ENCODE measurements around the gene SCAMP2.
A peak's percentile ranks its signal among the peaks of the same experiment; 100 is the strongest.
"Not testable (repeated sequence)": the region's sequence is repeated elsewhere in the genome, so short reads cannot be mapped to it uniquely, and the experiment has no call there.

SCAMP2 gene

DNA sequence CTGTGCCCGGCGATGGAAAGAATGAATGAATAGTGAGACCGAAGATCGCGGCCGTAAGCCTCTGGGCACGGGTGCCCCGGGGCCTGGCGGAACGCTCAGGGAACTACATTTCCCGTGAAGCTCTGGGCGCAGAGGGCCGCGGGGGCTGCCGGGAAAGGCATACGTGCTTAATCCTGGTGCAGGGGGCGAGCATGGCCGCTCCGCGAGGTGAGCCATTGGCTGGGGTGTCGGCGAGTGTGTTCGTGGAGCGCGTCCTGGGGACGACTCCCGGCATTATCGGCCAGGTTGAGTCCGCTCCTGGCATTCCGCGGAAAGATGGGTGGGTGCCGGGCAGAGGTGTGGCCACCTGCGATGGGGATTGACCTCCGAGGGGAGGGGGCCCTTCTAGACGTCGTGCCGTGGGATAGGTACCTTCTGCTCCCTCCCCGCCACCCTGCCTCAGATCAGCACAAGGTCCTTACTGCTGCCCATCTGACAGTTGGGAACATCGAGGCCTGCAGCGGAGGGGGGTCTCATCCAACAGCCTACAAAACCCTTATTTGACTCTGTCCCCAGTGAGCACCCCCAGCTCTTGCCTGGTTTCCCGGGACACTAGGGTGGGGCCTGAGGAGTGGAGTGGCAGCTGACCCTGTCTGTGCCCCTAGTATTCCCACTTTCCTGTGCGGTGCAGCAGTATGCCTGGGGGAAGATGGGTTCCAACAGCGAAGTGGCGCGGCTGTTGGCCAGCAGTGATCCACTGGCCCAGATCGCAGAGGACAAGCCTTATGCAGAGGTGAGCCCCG lies 16.9 kb upstream of the SCAMP2 start, which contains the start of gene MPI:
Gene MPI, plus strand, starts transcription at position 160 of the 782 bp plus-strand sequence. Its CDS starts 32 bp downstream, at position 192.
- DNase-seq (peak; percentile 92), ATAC-seq (peak; percentile 99)

DNA sequence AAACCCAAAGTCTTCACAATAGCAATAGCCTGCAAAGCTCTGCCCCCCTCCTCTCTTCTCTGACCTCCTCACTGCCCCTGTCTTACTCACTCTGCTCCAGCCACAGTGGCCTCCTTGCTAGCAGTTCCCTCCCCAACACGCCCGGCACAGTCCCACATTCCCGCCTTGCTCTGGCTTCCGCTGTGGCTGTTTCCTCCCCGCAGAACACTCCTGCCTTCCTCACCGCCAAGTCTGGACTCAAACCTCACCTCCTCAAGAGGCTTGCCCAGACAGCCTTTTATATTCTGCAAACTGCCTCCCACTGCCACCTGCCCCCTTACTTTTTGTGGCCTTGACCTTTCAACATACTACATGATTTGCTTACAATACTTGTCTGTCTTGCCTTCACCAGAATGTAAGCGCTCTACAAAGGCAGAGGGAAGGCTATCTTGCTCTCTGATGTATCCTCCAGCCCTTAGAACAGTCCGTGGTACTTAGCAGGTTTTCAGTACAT lies 16.3 kb upstream of the SCAMP2 start:
- DNase-seq, result peak; percentile 37
- no peak for ATAC-seq

DNA sequence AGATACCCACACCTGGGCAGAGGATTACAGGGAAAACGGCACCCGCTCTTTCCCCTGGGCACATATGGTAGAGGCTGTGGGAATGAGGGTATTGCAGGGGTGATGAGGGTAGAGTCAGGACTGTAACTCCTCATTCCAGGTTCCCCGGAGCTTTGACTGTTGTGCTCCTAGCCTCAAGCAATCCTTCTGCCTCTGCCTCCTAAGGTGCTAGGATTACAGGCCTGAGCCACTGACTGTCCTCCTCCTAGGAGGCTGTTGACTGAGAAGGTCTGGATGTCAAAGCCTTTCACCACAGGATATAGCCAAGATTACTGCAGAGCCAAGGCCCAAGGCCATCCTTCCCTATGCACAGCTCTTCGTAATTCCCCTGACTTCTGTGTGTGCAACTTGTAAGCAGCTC lies 15.6 kb upstream of the SCAMP2 start:
- no peak for DNase-seq
- ATAC-seq, result no peak

DNA sequence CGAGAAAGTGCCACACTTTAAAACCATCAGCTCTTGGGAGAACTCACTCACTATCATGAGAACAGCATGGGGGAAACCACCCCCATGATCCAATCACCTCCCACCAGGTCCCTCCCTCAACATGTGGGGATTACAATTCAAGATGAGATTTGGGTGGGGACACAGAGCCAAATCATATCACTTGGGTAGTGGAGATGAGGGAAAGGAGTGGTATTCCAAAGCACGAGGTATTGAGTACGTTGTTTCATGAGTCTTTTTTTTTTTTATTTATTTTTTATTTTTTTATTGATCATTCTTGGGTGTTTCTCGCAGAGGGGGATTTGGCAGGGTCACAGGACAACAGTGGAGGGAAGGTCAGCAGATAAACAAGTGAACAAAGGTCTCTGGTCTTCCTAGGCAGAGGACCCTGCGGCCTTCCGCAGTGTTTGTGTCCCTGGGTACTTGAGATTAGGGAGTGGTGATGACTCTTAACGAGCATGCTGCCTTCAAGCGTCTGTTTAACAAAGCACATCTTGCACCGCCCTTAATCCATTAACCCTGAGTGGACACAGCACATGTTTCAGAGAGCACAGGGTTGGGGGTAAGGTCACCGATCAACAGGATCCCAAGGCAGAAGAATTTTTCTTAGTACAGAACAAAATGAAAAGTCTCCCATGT lies 14.5 kb upstream of the SCAMP2 start:
- DNase-seq, ATAC-seq: not testable (repeated sequence)

DNA sequence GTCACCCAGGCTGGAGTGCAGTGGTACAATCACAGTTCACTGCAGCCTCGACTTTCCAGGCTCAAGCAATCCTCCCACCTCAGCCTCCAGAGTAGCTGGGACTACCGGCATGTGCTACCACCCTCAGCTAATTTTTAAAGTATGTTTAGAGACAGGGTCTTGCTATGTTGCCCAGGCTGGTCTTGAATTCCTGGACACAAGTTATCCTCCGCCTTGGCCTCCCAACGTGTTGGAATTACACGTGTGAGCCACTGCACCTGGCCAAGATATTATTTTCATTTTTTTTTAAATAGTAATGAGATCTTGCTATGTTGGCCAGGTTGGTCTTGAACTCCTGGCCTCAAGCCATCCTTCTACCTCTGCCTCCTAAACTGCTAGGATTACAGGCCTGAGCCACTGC lies 12.3 kb upstream of the SCAMP2 start:
- DNase-seq (no peak), ATAC-seq (no peak)

DNA sequence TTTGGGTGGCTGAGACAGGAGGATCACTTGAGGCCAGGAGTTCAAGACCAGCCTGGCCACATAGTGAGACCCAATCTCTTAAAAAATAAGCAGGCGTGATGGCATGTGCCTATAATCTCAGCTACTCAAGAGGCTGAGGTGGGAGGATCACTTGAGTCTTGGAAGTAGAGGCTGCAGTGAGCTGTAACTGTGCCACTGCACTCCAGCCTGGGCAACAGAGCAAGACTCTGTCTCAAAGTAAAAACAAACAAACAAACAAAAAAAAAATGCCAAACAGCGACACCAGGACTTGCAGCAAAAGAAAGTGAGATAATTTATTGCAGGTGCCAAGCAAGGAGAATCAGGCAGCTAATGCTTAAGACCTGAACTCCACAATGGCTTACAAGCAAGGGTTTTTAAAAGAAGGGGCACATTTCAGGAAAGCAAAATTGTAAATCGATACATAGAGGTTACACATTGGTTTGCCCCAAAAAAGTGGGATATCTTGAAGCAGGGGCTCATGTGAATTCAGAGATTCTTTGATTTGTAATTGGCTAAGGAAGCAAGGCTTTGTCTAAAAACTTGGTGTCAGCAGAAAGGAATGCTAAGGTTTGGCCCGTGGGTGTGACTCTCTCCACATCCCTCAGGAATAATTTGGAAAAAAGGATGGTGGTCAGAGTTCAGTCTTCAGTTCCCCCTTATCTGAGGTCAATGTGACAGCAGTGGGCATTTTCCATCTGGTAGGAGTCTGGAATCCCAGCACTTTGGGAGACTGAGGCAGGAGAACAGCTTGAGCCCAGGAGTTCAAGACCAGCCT lies 11.5 kb upstream of the SCAMP2 start:
- no peak for ATAC-seq
- DNase-seq, result no peak

DNA sequence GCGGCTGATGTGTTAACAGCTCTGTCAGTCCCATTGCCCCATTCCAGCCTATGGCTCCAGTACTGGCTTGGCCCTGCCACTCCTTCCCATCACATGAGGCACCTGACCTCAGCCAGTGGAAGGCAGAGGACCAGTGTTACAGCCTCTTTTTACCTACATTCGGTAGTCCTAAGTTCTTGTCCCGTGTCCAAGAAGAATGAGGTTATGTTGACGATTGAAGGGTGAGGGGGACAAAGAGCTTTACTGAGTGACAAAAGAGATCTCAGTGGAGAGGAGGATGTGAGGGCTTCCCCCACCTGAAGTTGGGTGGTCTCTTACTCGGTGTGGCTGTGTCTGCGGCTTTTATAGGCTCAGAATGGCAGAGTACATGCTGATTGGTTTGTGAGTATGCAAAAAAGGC lies 9.4 kb upstream of the SCAMP2 start:
- ATAC-seq, result no peak

DNA sequence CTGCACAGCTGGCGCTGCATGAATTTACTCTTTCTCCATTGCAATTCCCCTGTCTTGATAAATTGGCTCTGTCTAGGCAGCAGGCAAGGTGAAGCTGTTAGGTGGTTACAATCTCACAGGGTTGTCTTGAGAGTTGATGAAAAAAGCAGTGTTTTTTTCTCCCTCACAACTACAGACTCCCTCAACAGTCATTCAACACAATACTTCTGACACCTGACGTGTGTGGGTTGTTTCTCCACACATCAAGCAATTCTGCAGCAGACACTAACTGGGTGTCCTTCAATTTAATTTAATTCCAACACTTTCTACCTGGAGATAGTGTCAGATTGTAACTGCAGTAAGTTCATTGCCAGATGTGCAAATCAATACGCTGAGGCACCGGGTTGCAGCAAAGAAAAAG lies 5.1 kb upstream of the SCAMP2 start:
- no peak for DNase-seq
- no peak for ATAC-seq

More for the DNA sequence above, 9.4 kb upstream of the SCAMP2 start:
- DNase-seq, result no peak

DNA sequence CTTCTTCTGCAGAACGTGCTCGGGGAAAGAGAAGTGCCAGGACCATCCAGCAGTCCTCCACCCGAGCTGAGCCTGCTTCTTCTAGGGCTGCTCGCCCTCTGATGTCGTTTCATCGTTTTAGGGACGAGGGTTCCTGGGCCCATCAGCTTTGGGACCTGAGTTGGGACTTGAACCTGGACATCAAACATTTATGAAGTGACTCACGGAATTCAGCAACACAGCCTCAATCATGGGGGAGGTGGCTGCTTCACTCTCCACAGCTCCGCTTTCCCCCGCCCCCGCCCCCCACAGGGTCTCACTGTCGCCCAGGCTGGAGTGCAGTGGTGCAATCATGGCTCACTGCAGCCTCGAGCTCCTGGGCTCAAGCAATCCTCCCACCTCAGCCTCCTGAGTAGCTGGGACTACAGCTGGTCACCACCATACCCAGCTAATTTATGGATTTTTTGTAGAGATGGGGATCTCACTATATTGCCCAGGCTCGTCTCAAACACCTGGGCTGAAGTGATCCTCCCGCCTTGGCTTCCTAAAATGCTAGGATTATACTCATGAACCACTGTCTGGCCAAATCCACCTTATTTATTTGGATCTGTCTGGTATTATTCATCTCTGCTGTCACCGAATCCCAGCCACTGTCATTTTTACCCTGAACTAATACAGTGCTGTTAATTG lies 725 bp upstream of the SCAMP2 start:
- ATAC-seq (peak; percentile 1), DNase-seq (peak; percentile 27)

DNA sequence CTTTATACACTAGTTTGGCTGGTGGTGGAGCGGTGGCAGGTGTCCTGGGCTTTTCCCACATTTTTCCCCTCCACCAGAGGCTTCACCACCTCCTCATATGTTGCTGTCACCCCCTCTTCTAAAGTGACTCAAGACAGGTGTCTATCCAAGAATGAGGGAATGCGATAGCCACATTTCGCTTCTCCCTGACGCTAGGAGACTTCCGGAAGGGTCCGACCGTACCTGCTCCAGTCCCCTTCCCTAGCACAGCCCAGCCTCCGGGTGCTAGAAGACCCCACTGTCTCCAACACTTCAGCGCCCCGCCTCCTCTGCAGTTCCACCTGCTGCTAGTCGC lies 496 bp downstream of the SCAMP2 start:
- no peak for DNase-seq
- no peak for ATAC-seq

DNA sequence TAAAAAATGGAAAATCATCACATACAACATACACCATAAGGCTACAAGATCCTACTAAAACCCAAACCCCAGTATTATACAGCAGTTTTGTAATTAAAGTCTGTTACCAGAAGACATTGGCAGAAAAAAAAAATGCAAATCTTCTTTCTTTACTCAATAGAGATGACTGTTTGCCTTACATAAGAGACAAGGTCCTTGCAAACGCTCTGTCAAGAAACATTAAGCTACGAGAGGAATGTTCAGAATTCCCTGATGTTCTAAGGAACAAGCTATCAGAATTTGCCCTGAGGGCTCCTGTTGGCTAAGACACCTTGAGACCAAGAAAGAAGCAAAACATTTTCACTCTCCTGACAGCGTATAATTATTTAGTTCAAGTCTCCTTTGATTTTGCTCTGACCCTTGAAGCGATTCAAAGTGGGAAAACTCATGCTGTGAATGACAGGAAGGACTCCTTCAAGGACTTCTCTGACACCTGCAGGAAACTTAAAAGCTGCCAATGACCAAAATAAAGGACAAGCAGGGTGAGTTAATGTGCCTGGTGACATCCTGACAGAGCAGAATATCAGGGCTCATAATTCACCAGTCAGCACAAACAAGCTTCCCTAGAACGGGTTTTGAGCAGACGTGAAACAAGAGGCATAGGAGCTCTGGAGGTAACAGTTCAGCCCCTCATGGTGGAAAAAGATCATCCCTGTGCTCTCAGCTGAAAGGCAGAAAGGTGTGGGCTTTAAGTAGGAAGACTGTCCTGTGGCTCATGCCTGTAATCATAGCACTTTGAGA lies 2.5 kb downstream of the SCAMP2 start:
- ATAC-seq (no peak), DNase-seq (no peak)

DNA sequence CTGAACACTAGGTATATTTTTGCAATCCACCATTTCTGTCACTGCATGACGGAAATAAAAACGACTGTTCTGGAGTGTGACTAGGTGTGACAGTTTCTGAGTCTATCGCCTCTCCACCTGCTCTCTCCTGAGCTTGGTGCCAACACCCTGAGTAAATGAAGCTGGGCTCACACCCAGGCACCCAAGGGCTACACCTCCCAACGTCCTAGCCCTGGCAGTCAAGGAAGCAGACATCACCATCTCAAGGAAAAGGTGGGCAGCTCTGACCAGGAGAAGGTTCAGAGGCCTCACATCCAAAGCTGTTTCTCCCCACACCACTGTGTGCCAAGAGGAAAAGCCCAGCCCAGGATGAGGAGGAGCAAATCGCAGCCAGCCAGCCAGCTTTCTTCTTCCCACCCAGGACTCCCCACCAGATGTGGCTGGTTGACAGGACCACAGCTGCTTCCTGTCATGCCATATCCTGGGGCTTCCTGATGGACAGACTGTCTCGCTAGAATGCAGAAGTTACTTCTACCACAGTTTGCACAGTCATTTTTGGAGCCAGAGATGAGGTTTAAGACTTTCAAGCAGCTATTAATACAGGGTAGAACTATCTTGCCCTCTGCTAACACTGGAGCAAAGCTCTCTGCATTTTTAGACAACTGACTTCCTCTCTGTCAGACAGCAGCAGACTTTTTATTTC lies 3.3 kb downstream of the SCAMP2 start:
- ATAC-seq (peak; percentile 12), DNase-seq (peak; percentile 40)

DNA sequence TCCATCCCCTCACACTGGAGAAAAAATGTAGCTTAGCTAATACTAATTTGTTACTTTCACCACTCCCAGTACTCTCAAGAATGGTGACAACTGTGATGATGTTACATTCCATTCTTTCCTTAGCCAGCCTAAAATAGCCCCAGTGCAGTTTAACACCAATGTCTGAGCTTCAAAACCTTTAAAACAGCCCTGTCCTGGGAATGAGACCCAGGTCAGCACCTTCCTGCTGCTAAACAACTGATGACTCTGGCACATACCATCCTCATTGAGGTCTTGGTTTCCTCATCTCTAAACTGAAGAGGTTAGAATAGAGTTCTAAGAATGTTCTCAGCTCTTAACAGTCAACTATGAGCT lies 3.8 kb downstream of the SCAMP2 start:
- DNase-seq (no peak), ATAC-seq (no peak)

DNA sequence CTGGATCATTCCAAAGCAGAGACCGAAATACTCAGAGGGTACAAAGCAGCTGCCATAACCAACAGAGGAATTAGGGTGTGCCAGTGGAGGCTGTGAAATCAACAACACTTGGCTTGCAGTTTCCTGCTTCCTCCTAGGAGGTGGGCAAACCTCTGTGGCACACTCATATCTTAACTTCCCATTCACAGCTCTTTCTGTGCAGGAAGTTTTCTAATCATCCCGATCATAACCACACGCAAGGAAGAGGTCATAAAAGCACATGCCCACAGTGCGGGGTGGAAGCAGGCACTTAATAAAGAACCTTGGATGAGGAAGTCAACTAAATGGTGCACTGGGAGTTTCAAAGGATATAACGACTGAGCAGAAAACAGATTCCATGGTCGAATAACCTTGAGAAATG lies 5.1 kb downstream of the SCAMP2 start:
- DNase-seq, result no peak
- no peak for ATAC-seq

DNA sequence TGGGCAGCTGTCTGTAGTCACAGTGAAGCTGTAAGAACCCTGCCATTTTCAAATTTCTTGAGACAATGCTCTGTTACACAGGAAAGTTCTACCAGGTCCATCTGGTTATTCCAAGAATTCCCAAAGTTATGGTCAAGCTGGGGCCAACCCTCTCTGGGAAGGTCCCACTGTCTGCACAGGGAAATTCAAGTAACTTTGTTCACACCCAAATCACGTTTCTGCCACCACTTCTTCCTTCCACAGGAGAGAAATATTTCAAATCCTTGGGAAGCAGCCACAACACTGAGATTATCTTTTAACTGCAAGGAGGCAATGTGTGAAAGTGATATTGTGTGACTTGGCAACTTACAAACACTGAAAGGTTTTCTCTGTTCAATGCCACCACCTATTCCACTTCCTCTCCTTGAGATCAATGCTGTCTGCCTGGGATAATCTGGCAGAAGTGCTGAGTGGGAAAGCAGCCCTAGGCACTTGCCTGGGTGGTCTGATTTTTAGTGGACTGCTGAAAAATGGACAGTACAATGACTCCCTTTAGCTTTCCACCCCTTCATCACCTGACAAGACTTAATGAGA lies 5.6 kb downstream of the SCAMP2 start:
- ATAC-seq, result no peak
- DNase-seq, result no peak

DNA sequence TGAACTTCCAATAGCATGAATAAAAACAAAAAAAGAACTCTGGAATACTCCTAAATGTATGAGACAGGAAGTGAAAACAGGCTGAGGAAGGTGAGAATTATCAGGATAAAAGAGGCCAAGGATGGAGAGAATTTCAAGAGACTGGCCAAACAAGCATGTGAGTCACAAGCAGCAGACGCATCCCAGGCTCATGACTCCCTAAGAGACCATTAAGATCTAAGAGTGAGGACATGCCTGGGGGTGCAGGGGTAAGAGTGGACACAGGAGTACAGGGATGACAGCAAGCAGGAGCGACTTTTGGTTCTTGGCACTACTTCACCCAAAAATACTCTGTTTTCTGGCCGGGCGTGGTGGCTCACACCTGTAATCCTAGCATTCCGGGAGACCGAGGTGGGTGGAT lies 7.1 kb downstream of the SCAMP2 start:
- no peak for DNase-seq

DNA sequence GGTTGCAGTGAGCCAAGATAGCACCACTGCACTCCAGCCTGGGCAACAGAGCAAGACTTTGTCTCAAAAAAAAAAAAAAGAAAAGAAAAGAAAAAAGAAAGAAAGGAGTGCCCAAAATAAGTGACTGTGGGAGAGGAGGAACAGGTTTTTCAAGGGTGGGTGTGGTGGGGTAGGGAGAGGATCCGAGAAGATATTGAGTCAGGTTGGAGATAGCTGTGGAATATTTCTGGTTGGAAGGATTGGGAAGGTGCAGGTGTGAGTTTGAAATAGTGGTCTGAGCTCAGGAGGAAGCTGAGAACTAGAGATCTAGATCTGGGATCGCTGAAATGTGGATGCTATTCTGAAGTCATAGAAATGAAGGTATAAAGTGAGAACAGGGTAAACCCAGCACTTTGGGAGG lies 7.8 kb downstream of the SCAMP2 start:
- DNase-seq (no peak), ATAC-seq (no peak)

More for the DNA sequence above, 7.1 kb downstream of the SCAMP2 start:
- no peak for ATAC-seq

DNA sequence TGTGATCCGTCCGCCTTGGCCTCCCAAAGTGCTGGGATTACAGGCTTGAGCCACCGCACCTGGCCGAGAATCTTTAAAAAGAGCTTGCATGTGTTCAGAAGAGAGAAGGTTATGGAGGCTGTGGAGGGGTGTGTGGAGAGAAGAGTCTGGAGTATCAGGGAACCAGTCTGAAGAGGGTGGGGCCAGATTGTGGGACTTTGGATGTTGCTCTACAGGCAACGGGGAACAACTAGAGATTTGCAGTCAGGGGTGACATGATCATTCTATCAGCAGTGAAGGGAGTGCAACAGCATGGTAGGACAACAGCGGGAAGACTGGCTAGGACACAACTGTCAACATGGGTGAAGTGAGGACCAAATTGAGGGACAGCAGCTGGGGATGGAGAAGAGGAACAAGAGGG lies 8.9 kb downstream of the SCAMP2 start:
- no peak for ATAC-seq
- no peak for DNase-seq

DNA sequence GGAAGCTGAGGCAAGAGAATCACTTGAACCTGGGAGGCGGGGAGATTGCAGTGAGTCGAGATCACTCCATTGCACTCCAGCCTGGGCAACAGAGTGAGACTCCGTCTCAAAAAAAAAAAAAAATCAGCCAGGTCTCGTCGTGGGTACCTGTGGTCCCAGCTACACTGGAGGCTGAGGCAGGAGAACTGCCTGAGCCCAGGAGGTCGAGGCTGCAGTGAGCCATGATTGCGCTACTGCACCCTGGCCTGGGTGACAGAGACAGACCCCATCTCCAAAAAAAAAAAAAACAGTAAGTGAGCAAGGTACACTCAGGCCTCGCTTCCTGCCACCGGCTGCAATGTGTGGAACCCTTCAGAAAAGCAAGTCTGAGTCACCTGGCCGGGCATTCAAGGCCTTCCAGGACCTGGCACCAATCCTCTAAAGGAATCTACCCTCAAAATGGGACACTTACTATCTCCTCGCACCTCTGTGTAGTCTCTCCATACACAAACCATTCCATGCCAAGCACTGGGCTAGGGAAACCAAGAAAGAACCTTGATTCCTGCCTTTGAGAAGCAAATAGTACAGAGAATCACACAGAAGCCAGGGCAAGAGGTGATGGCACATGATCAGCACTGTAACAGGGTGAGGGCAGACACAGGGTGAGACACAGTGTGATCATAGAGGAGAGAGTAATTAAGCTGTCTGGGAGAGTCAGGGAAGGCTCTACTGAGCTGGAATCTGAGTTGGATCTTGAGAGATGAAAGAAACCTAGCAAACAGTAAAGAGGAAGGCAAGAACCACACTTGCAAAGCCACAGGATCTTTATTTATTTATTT lies 9.7 kb downstream of the SCAMP2 start:
- DNase-seq (no peak), ATAC-seq (peak; percentile 52)

DNA sequence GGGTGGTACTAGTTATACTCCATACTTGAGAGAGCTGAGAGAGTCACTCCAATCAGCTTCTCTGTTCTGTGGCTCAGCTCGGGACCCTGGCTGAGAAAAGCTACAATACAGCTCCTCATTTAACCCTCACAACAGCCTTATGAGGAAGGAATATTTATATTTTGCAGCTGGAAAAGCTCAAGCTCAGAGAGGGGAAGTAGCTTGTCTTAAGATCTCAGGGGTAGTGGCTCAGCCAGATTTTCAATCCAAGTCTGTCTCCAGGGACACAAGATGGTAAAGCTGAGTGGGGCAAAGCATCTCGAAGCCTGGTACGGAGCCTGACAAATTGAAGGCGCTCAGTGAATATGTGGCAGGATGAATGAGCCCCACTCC lies 14.8 kb downstream of the SCAMP2 start:
- ATAC-seq, result peak; percentile 24
- DNase-seq, result no peak

Measured in stimulated activated naive CD8-positive, alpha-beta T cell treated with anti-CD3 and anti-CD28 coated beads, Interleukin-15, Interleukin-2, amounts not matched to agents 100 U/mL and 50 U/mL, for 24 hours (primary cell).